ENCODE measurements around the gene XYLT2. TPM values are rescaled to one million over a fixed set of nuclear protein-coding genes. Genes with fewer than 3 reads are reported as not detected.
A peak's percentile ranks its signal among the peaks of the same experiment; 100 is the strongest.

The XYLT2 gene
- total and polyA plus RNA-seq, 2 of the 13 experiments (the other 11 are each of a cell fraction or from before 2014, with no cell fraction given), result 17.0 to 22.1 TPM

GRCh38 chr17:50361561-50362480 lies 15.9 kb downstream of the XYLT2 start:
- Histone ChIP-seq H3K27me3 (ENCODE audit: control insufficient read depth in 1 of 2, insufficient read depth in 2 of 2, low read length in 2 of 2) (no peaks in the 10 kb centered on the region), H3K27ac (ENCODE audit: extremely low read length, insufficient read depth, low read length) (peak overlapping the region; percentile 24), H4K20me1 (ENCODE audit: insufficient read depth, low read length) (no peaks in the 10 kb centered on the region), H2AFZ (ENCODE audit: low read length) (no peak overlapping the region), H3K4me2 (ENCODE audit: low read depth, low read length) (no peak overlapping the region), H3K9ac (ENCODE audit: insufficient read depth, low read depth, low read length) (no peak overlapping the region), H3K4me3 (replicated peaks in 1 of 3; ENCODE audit: insufficient read depth in 1 of 3, low read depth in 2 of 3, low read length in 3 of 3) (no peak overlapping the region), H3K4me1 (ENCODE audit: insufficient read depth, low read length) (peaks cover 44% of the 10 kb centered on the region), H3K79me2 (ENCODE audit: insufficient read depth, low read length) (no peaks in the 10 kb centered on the region), H3K36me3 (replicated peaks in 1 of 2; ENCODE audit: control insufficient read depth in 1 of 2, insufficient read depth in 2 of 2, low read length in 2 of 2) (peaks cover 15 to 39% of the 10 kb centered on the region in 2 experiments), H3K9me3 (ENCODE audit: low read length) (no peaks in the 10 kb centered on the region)
- intact Hi-C loops (cut with micrococcal nuclease; ENCODE audit: unreplicated experiment) (loop anchor here (1.0 kb wide), 1 partner anchor 117 kb away; no protein-coding TSS in a partner anchor), in situ Hi-C loops (cut with HindIII; ENCODE audit: extremely low pct_ligation_motif_present, low pct_unique_long_range_greater_than_20kb) (no loop called here)
- BruUV-seq (replicated peaks), result TSS peak; percentile 23
- 33% methylated on average over 11 of the region's 11 CpGs for WGBS (ENCODE audit: low lambda C conversion rate)
- FAIRE-seq, result peak; percentile 97
- CTCF ChIA-PET (ENCODE audit: low intra/inter-chr PET ratio, low total read pairs), result interaction anchor here (0.8 to 2.0 kb wide), 2 partner anchors 36 to 117 kb away, joined by 3 to 20 read pairs; partner anchors contain the start of genes LRRC59 and RSAD1
- peak; percentile 75 for DNase-seq (ENCODE audit: low spot score)
- POLR2A ChIA-PET, result interaction anchor here (0.7 to 2.7 kb wide), 10 partner anchors 9 to 181 kb away, joined by 3 to 21 read pairs (median 6); partner anchors contain the start of genes LRRC59 and XYLT2
- ATAC-seq, result peak; percentile 70
- TF ChIP-seq ZNF484 (CRISPR knock-in tag; IDR thresholded peaks at IDR 0.05; ENCODE audit: borderline replicate concordance, low read depth) (no peak), TFE3 (CRISPR knock-in tag; IDR thresholded peaks at IDR 0.05) (no peak), ZNF552 (CRISPR knock-in tag; IDR thresholded peaks at IDR 0.05; ENCODE audit: borderline replicate concordance) (no peak), CEBPZ (IDR thresholded peaks at IDR 0.05; ENCODE audit: low read length) (no peak), TP53 (CRISPR knock-in tag; conservative IDR thresholded peaks at IDR 0.05) (no peak), ZNF691 (CRISPR knock-in tag; IDR thresholded peaks at IDR 0.05; ENCODE audit: borderline replicate concordance, low read depth) (no peak), ZNF256 (CRISPR knock-in tag; conservative IDR thresholded peaks at IDR 0.05) (no peak), ZBTB42 (CRISPR knock-in tag; IDR thresholded peaks at IDR 0.05) (no peak), GTF3A (CRISPR knock-in tag; conservative IDR thresholded peaks at IDR 0.05) (no peak), ZNF746 (CRISPR knock-in tag; IDR thresholded peaks at IDR 0.05) (no peak; the same call in 1 of the 2 replicates), NKX3-1 (CRISPR knock-in tag; IDR thresholded peaks at IDR 0.05) (no peak)
- TF ChIP-seq, protein P1, sequence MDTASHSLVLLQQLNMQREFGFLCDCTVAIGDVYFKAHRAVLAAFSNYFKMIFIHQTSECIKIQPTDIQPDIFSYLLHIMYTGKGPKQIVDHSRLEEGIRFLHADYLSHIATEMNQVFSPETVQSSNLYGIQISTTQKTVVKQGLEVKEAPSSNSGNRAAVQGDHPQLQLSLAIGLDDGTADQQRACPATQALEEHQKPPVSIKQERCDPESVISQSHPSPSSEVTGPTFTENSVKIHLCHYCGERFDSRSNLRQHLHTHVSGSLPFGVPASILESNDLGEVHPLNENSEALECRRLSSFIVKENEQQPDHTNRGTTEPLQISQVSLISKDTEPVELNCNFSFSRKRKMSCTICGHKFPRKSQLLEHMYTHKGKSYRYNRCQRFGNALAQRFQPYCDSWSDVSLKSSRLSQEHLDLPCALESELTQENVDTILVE (CRISPR knock-in tag; IDR thresholded peaks at IDR 0.05), result 0 out of 2 replicates have a peak, but pooled peaks have one; percentile 57
- TF ChIP-seq, protein P2, sequence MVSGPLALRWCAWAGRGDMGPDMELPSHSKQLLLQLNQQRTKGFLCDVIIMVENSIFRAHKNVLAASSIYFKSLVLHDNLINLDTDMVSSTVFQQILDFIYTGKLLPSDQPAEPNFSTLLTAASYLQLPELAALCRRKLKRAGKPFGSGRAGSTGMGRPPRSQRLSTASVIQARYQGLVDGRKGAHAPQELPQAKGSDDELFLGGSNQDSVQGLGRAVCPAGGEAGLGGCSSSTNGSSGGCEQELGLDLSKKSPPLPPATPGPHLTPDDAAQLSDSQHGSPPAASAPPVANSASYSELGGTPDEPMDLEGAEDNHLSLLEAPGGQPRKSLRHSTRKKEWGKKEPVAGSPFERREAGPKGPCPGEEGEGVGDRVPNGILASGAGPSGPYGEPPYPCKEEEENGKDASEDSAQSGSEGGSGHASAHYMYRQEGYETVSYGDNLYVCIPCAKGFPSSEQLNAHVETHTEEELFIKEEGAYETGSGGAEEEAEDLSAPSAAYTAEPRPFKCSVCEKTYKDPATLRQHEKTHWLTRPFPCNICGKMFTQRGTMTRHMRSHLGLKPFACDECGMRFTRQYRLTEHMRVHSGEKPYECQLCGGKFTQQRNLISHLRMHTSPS (CRISPR knock-in tag; IDR thresholded peaks at IDR 0.05; ENCODE audit: low read depth), result no peak

Measured in HepG2 (cell line).